ENCODE data around the gene LCORL. TPM values are rescaled to one million over a fixed set of nuclear protein-coding genes. Genes with fewer than 3 reads are reported as not detected.

Gene LCORL
- total RNA-seq, 1 experiment from 2014 or later = 18.0 TPM

DNA sequence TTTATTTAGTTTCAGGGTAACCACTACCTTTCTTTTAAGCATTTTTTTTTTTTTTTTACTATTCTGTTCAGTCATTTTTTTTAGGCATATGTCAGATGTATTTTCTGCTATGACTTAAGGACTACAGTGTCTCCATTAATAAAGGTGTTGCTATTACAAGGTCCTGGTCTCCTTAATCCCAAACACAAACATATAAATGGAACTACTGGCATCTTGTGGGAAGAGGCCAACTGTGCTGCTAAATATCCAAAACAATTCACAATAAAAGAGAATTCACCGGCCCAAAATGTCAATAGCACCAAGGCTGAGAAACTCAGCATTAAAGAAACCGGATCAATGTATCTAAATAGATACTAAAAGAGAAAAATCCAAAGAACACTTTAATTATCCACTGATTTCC, 26.4 kb downstream of the LCORL start:
- Histone ChIP-seq H4K20me1 (ENCODE audit: insufficient read depth) (0 out of 2 replicates have a peak, but pooled peaks cover 7% of the 10 kb centered on the region), H3K4me2 (ENCODE audit: low read length) (no peak overlapping the region), H3K9me3 (ENCODE audit: control insufficient read depth in 1 of 2, insufficient read depth in 1 of 2, low read depth in 1 of 2, low read length in 2 of 2) (no peaks in the 10 kb centered on the region), H3K4me3 (replicated peaks in 1 of 2; ENCODE audit: low read depth in 1 of 2, low read length in 2 of 2) (no peak overlapping the region), H3K79me2 (ENCODE audit: insufficient read depth, low read length) (peaks cover 81% of the 10 kb centered on the region), H3K9me2 (ENCODE audit: insufficient read depth) (no peaks in the 10 kb centered on the region), H3K9ac (ENCODE audit: low read length) (no peak overlapping the region), H2AFZ (ENCODE audit: low read depth, low read length, poor library complexity, severe bottlenecking) (no peak overlapping the region), H3K27ac (ENCODE audit: low read depth, low read length) (no peak overlapping the region), H3K36me3 (ENCODE audit: control insufficient read depth in 1 of 2, insufficient read depth in 2 of 2, low read length in 2 of 2) (no peaks in the 10 kb centered on the region), H3K4me1 (ENCODE audit: control insufficient read depth in 1 of 2, insufficient read depth in 2 of 2, low read length in 2 of 2) (no peaks in the 10 kb centered on the region), H3K27me3 (ENCODE audit: insufficient read depth, low read length) (no peaks in the 10 kb centered on the region)
- ATAC-seq (no peak), DNase-seq (ENCODE audit: low read depth, low spot score) (no peak)
- TF ChIP-seq FOSL1 (IDR thresholded peaks at IDR 0.05; ENCODE audit: low read depth) = no peak
- TF ChIP-seq JUND (IDR thresholded peaks at IDR 0.05) = no peak
- TF ChIP-seq TCF7L2 (IDR thresholded peaks at IDR 0.05; ENCODE audit: borderline replicate concordance, extremely low read depth, insufficient read depth, insufficient read length) = no peak
- TF ChIP-seq SP1 (IDR thresholded peaks at IDR 0.05; ENCODE audit: low read depth) = no peak
- no peak for TF ChIP-seq SRF (IDR thresholded peaks at IDR 0.05; ENCODE audit: low read depth)
- no peak for TF ChIP-seq EZH2 (IDR thresholded peaks at IDR 0.05)
- no peak for TF ChIP-seq YY1 (IDR thresholded peaks at IDR 0.05; ENCODE audit: extremely low read depth, insufficient replicate concordance, low read depth, low read length)
- no peak for TF ChIP-seq EGR1 (IDR thresholded peaks at IDR 0.05; ENCODE audit: low read depth)
- TF ChIP-seq ZNF274 (IDR thresholded peaks at IDR 0.05; ENCODE audit: low read depth, low read length) = no peak
- TF ChIP-seq POLR2AphosphoS5 (IDR thresholded peaks at IDR 0.05; ENCODE audit: low read depth, low read length) = no peak
- no peak for TF ChIP-seq POLR2A (IDR thresholded peaks at IDR 0.05; ENCODE audit: borderline replicate concordance, extremely low read depth, insufficient read depth, insufficient read length)
- TF ChIP-seq, protein P1, sequence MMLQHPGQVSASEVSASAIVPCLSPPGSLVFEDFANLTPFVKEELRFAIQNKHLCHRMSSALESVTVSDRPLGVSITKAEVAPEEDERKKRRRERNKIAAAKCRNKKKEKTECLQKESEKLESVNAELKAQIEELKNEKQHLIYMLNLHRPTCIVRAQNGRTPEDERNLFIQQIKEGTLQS (IDR thresholded peaks at IDR 0.05) = no peak
- no peak for TF ChIP-seq ZFX (IDR thresholded peaks at IDR 0.05)
- TF ChIP-seq, protein P2, sequence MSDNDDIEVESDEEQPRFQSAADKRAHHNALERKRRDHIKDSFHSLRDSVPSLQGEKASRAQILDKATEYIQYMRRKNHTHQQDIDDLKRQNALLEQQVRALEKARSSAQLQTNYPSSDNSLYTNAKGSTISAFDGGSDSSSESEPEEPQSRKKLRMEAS (IDR thresholded peaks at IDR 0.05) = no peak
- no peak for TF ChIP-seq SIN3A (IDR thresholded peaks at IDR 0.05; ENCODE audit: low read depth)
- BruUV-seq (replicated peaks) = no TSS peak
- ChIA-PET CTCF (no interaction called here), RAD21 (ENCODE audit: low non-redundant PET in 1 of 2, low total read pairs in 2 of 2, uncharacterized antibody in 2 of 2, unreplicated experiment in 2 of 2) (no interaction called here), POLR2A (no interaction called here)
- intact Hi-C loops (cut with micrococcal nuclease) = no loop called here

Measured in HCT116 (cell line).